Amniotic stem cell (primary cell): ENCODE measurements around the gene CDC42BPB.

ENCODE experiments used
- DNase-seq: peaks from one replicate; lab custom pipeline; 2025; lab: John Stamatoyannopoulos, UW

Gene CDC42BPB

DNA sequence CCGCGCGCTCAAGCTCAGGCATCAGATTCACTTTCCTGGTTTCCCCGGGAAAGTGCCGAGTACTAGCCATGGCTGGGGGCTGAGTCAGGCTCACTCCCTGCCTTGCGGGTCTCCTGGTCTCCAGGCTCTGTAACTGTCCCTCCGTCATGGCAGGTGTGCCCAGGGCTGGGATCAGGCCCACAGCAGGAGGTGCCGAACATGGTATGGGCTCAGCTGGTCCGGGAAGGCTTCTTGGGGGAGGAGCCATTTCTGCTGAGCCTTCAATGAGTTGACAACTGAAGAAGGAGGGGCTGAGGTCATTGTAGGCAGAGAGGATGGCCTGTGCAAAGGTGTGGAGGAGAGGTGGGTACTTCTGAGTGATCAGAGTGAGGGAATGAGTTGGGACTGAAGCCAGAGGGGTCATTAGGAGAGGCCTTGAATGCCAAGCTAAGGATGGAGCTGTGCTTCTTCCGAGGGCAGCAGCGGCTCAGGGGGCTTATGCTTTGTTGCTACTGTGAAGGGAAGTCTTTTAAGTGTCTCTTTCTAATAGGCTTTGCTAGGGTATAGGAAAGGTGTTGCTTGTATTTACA lies 37.9 kb upstream of the CDC42BPB start:
- no peak for DNase-seq

DNA sequence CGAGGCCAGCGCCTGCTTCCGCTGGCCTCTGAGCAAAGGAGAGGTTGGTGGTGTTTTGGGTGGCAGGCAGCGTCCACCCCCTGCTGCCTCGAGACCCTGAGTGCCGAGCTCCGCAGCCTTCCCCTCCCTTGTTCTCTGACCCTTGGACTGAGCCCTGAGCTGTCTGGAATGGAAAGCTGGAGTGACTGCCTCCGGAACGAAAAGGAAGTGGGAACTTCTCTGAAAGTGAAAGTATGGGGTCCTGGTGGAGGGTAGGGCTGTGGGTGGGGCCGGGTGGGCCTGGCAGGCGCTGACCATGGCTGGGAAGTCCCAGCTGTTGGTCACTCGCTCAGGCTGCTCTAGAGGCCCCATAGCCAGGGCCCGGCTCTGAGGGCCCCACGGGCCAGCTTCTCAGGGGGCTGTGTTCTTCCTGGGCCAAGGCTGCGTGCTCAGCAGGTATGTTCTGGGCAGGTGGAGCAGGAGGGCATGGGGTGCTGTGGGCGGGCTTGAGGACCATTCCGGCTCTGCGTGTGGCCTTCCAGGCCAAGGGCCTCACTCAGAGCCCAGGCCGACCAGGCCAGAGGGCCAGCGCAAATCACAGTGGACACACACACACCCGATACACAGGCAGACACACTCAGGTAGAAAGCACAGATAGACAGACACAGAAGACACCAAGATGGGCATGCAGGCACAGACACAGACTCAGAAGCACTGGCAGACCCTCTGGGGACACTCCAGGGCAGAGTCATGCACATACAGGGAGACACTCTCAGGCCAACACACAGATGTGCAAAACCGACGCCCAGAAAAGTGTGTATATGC lies 37.3 kb upstream of the CDC42BPB start, which contains the start of gene EXOC3L4:
TSS of gene EXOC3L4 (plus strand) at position 320 of the 804 bp plus-strand sequence. CDS start 5,495 bp downstream, outside the sequence.
- no peak for DNase-seq

DNA sequence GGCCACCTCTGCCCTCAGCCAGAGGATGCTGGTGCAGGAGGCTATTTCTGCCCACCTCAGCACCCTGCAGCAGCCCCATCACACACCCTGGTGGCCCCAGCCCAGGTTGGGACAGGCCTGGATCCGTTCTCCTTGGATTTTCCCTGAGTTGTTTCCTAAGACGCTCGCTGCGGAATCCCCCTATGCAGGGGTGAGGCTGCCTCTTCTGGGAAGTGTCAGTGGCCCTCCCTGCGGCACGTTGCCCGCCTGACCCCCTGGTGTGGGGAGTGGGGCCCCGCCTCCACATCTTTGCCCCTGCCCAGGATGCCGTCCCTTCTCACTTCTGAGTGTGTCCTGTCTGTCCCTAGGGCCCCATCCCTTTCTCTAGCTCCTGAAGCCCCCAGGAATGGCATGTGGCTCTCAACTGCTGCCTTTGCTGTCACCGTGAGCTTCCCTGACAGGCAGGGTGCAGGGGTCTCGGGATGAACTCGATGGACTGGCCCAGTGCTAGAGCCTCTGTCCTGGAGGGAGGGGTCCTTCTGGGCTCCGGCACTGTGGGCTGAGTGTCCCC lies 36.6 kb upstream of the CDC42BPB start:
- no peak for DNase-seq

DNA sequence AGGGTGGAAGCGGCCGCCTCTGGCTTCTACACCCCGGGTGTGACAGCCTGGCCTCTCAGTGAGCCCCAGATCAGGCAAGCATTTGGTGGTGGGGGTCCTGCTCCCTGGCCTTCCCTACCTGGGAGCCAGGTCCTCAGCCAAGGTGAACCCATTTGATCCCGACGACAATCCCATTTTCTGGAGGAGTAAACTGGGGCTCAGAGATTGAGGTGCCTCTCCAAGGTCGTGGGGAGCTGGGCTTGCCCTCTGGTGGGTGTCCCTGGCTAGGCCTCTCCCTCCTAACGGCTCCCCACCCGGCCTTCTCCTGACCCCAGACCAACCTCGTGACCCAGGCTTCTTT lies 34.5 kb upstream of the CDC42BPB start:
- no peak for DNase-seq

DNA sequence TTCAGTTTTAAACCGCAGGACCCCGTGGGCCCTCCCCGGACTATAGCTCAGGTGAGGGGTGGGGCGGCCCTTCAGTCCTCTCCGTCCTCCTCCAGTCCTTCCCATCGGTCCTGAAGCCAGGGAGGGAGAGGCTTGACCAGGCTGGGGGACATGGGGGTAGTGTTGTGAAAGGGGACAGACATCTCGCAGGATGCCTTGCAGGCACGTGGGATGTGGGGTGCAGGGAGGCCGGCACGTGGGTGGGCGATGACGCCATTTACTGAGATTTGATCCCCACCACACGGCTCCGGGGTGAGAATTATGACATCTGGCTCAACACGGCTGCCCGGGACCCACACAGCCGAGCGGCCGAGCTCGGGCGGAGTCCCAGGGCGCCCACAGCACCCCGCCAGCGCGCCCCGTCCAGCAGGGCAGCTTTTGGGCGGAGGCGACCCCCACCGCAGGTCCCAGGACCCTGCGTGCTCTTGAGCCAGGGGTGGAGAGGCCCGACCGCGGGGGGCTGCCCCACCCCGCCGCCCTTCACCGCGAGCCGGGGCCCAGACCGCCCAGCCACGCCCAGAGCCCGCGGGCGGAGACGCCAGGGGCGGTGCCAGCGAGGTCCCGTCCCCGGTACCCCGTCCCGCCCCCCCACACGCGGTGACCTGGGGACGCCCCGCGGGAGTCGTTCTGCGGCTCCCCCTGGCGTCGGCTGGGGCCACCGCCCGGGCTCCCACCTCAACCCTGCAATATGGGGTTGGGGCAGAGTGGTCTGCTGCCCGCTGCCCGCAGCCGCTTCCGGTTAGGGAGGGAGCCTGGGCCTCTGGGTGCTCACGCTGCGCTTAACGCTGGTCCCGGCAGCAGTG lies 33.9 kb upstream of the CDC42BPB start:
- DNase-seq, result no peak

DNA sequence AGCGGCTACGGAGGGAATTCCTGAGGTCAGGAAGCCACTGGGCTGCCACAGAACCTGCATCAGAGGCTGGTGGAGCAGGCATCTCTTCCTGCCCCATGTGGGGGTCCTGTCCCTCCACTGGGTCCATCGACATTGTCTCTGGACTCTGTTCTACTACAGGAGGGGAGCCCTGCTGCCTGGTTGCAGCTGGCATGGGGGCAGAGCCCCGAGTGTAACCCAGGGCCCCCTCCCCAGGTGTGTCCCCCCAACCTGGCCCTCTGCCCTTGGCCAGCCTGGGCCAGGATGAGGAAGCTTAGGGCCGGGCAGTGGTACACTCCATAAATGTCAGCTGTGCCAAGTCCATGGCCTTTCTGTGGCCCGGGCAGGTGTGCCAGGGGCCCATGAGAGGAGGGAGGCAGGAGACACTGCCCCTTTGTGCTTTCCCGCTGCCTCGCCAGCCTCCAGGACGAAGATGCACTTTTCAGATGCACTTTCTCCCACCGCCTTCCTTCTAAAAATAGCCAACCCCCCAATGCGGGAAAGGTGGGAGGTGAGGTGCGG lies 33.2 kb upstream of the CDC42BPB start:
- DNase-seq, result no peak

DNA sequence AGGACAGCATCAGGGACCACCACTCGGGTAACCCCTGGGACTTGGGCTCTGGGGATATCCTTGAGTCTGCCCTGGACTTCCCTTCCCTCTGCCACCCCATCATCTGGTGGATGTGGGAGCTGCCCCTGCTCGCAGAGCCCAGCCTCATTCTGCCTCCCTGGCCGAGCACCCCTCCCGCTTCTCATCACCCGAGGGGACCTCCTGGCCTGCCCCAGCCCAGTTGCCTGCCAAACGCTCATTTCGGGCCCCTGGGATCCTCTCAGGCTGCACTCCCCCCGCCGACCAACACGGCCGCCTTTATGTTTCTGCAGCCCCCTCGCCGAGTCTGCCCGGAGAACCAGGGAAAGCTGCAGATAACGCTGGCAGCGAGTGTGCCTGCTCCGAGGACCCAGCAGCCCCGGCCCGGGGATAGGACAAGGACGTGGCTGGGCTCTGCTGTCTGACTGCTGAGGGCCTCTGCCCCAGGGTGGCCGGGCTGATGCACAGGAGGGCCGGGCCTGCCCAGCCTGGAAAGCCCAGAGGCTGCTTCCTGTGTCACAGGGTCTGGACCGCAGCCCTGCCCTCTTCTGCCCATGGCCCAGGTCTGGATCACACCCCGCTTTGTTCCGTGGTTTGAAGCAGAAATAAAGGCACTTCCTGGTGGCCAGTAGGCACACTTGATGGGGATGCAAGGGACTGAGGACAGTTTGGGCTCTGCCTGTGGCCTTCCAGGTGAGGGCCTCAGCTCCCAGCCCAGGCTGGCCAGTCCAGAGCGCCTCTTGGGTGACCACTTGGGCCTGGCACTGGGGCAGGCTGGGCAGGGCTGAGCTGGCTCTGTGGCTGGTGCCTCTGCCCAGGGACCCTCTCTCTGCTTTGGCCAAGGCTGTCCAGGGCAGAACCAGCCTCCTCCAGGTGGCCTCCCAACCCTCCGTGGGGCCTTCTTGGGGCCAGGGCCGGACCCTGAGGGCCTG lies 32.3 kb upstream of the CDC42BPB start:
- DNase-seq, result no peak

DNA sequence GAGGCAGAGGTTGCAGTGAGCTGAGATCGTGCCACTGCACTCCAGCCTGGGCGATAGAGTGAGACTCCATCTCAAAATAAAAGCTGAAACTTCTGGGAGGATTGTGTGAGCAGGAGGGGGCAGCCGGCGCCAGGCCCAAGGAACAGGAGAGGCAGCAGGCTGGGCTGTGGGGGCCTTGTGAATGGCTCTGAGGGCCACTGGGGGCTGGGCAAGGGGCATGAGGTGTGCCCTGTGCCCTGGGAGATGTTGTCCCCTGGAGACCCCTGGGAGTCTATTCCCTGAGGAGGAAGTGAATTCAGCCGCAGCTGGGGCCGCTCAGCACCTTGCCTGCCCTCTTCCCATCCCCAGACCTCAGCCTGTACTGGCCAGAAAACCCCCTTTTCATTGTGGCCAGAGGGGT lies 31.6 kb upstream of the CDC42BPB start:
- no peak for DNase-seq

DNA sequence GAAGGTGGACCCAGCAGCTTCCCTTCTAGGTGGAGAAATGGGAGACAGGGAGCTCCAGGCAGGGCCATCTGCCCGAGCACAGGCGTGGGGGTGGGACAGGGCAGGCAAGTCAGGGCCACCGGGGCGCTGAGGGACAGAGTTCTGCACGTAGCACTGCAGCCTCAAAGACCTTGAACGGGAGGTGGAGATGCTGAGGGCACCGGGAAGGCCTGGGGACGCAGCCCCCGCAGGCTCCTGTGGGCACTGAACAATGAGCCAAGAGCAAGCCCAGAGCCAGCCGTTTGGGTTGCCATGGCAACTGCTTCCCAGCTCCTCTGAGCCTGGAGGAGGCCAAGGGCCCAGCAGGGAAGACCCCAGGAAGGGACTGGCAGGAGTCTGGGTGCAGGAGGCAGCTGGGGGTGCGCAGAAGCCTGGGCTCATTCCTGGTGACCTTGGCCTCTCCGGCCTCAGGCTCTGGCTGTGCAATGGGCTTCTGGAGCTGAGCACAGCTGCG lies 30.0 kb upstream of the CDC42BPB start:
- DNase-seq, result no peak

DNA sequence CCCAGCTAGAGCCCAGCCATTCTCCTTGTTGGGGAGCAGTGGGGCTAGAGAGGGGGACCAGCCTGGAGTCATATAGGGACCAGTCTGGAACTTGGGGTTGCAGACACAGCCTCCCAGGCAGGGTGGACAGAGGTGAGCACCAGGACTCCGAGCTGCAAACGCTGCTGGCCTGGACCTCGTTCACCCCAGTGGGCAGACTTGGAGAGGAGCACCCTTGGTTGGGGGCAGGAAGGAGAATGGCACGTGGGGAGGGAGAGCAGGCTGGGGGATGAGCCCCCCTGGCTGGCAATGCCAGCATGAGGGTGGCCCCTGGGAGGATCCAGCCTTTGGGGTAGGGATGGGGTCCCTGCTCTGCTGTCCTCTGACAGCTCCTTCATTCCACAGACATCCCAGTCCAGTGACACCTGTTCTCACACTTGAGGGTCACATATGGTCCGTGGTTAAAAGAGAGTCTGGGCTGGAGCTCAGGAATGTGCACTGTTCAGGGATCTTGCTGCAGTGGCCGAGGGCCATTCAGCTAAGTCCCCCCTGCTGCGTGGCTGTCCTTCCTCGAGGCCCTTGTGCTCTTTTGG lies 29.5 kb upstream of the CDC42BPB start:
- no peak for DNase-seq

DNA sequence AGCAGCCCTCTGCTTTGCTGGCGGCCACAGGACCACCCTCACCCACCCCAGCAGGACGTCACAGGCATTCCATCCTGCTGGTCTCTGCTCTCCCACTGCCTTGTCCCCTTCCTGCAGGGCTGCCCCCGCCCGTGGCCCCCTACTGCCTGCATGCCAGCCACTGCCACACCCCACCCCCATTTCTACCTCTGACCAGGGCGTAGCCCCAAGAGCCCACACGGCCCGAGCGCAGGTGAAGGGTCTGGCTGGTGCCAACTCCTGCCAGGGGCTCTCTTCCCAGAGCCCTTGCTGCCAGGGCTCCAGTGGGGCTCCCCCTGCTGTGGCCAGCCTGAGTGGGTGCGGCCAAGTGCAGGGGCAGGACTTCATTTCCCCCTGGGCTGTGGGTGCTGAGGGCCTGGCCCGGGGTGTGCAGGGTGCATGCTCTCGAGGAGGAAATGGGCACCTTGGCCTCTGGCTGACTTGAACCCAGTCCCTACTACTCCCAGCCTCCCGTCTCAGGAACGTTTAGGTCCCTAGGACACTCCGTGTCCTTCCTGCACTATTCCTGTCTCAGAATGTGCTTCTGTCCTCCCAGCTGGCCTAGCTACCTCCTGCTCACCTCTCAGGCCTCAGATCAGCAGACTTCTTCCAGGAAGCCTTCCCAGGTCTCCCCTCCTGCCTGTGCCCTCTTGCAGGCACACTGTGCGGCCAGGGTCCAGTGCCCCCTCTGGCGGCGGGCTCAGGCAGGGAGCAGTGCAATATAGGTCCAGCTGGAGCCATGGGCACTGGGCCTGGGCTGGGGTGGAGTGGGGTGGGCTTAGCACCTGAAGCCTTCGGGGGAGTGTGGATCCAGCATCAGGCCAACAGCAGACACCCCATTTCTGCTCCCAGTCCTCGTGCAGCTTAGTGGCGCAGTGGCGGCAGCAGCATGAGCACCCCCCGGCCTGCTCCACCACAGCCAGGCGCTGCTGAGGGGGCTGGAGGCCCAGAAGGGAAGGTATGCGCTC lies 28.1 kb upstream of the CDC42BPB start:
- no peak for DNase-seq

DNA sequence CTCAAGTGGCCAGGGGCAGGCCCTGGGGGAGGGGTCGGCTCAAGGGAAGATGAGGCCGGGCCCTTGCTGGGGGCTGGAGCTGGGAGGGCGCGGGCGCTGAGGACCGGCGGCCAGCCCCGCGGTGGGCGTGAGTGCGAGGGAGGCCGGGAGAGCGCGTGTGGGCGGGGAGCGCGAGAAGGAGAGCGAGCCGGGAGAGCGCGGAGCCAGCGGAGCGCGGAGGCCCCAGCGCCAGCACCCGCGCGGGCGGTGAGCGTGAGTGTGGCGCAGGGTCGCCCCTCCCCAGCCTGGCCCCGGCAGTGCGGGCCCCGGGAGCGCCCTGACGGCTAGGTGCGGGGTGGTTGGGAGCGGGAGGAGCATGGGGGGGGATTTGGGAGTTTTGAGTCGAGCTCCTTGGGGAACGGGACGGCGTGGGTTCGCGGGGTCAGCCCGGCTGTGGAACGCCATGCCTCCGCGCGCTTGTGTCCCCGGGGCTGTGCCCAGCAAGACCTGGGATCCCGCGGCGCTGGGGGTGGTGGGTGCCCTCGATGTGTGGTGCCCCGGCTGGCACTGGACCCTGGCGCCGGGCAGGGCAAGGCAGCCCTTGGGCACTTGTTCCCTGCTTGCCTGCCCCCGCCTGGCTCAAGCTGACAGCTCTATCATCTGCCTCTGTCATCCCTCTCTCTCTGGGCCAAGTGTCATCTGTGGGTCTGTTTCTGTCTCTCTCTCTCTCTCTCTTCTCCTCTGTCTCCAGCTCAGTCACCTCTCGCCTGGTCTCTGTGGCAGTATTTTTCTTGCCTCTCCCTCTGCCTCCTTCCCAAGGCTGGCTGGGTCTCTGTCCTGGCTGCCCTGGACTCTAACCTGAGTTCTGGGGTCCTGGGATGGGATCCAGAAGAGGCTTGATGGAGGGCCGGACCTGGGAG lies 26.9 kb upstream of the CDC42BPB start, which contains the start of gene LBHD2:
TSS of gene LBHD2 (plus strand) at position 190 of the 899 bp plus-strand sequence. CDS start 1,803 bp downstream, outside the sequence.
- no peak for DNase-seq

DNA sequence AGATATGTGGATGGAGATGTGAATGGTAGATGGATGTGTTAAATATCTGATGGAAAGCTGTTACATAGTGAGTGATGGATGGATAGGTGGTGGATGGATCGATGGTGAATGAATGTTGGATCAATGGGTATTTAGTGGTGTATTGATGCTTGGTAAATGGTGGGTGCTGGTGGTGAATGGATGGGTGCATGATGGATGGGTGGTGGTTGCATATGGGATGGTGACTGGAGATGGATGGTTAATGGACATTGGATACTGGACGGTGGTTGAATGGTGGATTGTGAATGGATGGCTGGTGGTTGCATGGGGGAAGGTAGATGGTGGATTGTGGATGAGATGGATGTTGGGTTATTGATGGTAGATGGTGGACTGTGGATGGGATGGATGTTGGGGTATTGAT lies 24.6 kb upstream of the CDC42BPB start:
- DNase-seq, result no peak

DNA sequence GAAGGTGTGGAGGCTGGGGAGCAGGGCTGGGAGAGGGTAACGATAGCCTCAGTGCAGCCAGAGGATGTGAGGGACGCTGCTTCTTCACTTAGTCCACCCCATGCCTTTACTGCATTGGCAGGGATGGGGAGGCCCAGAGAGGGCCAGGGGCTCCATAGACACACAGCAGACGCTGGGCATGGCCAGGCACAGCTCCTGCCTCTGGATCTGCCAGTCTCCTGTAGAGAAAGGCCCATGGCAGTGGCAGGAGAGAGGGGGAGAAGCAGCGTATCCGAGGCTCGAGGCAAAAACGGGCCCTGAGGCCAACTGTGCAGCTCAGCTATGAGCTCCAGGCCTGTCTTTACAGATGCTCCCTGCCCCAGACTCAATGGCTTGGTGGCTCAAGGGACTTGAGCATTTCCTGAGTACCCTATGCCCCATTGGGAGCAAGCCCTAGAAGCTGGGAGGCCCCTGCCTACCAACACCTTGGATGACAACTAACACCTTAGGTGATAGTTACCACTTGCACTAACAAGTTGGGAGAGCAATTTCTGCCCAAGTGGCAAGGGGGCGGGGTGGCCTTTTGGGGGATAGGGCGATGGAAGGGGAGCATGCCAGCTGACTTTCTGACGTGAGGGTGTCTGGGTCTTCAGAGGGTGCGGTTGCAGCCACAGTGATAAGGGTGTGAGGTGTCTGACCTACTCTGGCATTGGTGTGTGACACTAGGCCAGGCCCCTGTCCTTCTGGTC lies 21.7 kb upstream of the CDC42BPB start:
- DNase-seq, result no peak

DNA sequence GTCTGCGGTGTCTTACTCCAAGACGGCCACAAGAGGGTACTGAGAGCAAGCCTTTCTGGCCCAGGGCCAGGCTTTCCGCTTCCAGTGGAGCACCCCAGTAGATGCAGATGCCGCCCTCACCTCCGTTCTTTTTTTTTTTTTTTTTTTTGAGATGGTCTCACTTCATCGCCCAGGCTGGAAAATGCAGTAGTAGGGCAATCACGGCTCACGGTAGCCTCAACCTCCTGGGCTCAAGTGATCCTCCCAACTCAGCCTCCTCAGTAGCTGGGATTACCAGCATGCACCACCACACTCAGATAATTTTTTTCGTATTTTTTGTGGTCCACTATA lies 21.0 kb upstream of the CDC42BPB start:
- DNase-seq, result peak; percentile 41

DNA sequence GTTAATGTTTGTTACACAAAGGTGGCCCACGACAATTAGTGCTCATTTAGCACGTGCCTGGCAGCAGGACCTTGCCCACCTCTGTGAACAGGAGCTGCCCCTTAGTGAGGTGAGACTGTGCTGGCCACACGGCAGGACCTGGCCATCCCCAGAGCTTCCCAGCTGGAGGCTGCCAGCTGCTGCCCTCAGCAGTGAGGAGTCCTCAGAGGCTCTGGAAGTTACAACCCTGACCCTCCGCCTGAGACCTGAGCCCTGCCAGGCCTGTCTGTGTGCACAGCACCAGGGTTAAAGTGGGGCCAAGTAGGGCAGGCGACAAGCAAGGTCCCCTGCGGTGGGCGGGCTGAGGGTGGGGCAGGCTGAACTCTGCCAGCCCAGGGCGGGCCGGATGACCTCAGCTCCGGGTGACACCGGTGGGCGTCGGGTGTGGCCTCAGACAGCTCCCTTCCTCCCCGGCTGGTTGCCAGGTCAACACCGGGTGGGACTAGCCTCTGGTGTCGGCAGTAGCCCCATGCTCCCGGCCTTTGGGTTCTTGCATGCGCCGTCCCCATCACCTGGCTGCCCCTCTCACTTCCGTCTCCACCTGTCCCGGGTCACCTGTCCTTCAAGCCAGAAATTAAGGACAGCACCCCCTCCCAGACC lies 17.5 kb upstream of the CDC42BPB start:
- DNase-seq, result no peak
